ENCODE results near the gene LEFTY1.
"Not testable (repeated sequence)": the region's sequence is repeated elsewhere in the genome, so short reads cannot be mapped to it uniquely, and the experiment has no call there.

The LEFTY1 gene

DNA sequence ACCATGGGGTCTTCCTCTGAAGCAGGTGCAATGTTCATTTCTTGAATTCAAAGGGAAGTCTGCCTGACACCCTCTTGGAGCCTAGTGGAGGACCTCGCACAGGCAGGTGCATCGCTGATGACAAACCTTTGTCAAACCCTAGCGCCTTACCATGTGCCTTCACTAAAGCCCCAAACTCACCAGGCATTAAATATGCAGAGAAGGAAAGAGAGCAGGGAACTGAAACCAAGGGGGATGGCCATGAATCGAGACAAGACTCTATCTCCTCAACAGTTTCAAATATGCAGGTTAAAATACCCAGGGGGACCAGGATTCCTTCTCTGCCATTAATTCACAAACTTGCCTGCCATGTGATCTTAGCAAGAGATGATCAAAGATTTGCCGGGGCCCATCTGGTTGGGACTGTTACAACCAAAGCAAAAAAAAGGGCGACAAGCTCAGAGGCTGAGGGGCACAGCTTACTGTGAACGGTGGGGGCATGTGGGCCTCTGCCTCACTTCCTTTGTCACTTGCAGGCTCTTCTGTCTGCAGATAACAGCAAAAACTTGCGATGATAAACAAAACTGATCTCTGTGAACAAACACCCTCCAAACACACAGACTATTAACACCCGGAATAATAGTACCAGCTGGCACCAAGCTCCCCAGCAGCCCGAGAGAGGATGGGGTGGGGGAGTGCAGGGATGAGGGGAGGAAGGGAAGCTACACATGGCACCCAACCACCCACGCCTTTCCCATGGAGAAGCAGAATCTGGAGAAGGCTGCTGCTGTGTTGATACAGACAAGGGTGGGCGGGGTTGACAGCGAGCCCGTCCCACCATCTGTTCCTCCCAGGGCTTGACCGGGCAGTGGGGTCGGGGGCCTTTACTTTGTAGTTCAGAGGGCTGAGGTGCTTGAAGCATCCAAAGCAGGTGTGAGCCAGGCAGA is 40.7 kb downstream of the LEFTY1 start:
- DNase-seq (ENCODE audit: low read depth) = no peak

- no peak for DNase-seq (ENCODE audit: low read depth)
Observed at GRCh38 chr1:225847610-225848009, 41.3 kb downstream of the LEFTY1 start.

- no peak for DNase-seq (ENCODE audit: low read depth)
Observed at GRCh38 chr1:225846331-225847310, 42.3 kb downstream of the LEFTY1 start.

- DNase-seq (ENCODE audit: low read depth) = no peak
Observed at GRCh38 chr1:225845571-225846259, 43.2 kb downstream of the LEFTY1 start.

- DNase-seq (ENCODE audit: low read depth) = no peak
Observed at GRCh38 chr1:225845097-225845496, 43.8 kb downstream of the LEFTY1 start.

GRCh38 chr1:225844236-225845061 is 44.5 kb downstream of the LEFTY1 start:
- DNase-seq (ENCODE audit: low read depth) = no peak

DNA sequence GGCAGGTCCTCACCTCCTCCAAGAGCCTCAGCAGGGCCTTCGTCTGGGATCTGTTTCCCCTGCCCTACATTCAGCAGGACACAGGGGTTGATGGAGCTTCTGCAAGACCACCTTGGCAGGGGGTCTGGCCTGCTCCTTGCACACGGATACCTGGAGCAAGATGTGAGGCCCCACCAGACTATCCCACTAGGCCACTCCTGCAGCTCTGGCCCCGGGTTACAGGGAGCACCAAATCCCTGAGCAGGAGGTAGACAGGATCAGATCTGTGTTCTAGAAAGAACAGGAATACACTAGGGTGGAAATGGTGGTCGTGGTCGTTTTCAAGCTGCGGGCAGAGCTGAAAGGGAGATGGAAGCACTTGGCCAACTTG is 45.5 kb downstream of the LEFTY1 start:
- no peak for DNase-seq (ENCODE audit: low read depth)

GRCh38 chr1:225842788-225843425 is 46.0 kb downstream of the LEFTY1 start:
- no peak for DNase-seq (ENCODE audit: low read depth)

DNA sequence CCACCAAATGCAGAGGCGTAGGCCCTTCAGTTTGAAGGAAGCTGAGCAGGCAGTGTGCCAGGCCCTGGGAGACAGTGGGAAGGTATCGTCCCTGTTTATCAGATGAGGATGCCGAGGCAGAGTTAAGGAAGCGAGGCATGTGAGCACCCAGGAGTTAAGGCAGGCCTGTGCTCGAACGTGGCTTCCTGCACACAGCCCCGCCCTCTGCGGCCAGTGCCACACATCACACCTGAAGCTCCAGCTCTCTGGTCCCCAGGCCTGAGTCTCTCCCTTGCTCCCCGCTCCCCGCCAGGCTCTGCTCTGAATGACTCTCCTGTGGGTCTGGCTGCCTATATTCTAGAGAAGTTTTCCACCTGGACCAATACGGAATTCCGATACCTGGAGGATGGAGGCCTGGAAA is 46.9 kb downstream of the LEFTY1 start:
- no peak for DNase-seq (ENCODE audit: low read depth)

GRCh38 chr1:225840713-225841112 is 48.2 kb downstream of the LEFTY1 start:
- DNase-seq (ENCODE audit: low read depth) = no peak

GRCh38 chr1:225840223-225840610 is 48.7 kb downstream of the LEFTY1 start:
- no peak for DNase-seq (ENCODE audit: low read depth)

- DNase-seq (ENCODE audit: low read depth) = no peak
Observed at GRCh38 chr1:225838793-225839192, 50.2 kb downstream of the LEFTY1 start.

- DNase-seq (ENCODE audit: low read depth) = not testable (repeated sequence)
Observed at GRCh38 chr1:225836296-225836695, 52.6 kb downstream of the LEFTY1 start.
